K562 treated with DMSO at 1 percent for 24 hours (cell line): ENCODE data around the gene B4GALT6. TPM values are rescaled to one million over a fixed set of nuclear protein-coding genes. Genes with fewer than 3 reads are reported as not detected.

Experiments used
- total RNA-seq: library from RNA; unstranded; fragments of 300-600 nt; gene quantifications from 2 replicates; pipeline ENCODE4 v1.2.3, GENCODE V29; 2022; ENCODE audit warnings: low read depth; ENCODE audit not compliant: insufficient read depth

B4GALT6 gene
- 0.38 and 0.39 TPM in 2 replicates for total RNA-seq

GRCh38 chr18:31684279-31685096 is at the start of gene B4GALT6:
Gene B4GALT6, minus strand, starts transcription at chr18:31684581. Its CDS starts 155 bp downstream, at chr18:31684426.

GRCh38 chr18:31591628-31592027 is 92.8 kb downstream of the B4GALT6 start, which contains the start of gene TTR:
Gene TTR, plus strand, starts transcription at chr18:31591877. Its CDS starts 26 bp downstream, at chr18:31591903.

Other genes with a start within 250 kb of the B4GALT6 start
- gene DSG3, start 236.8 kb downstream of the B4GALT6 start, total RNA-seq, result 0.20 and 0.38 TPM in 2 replicates
- 21.2 and 23.3 TPM in 2 replicates for gene DSG2, start 186.4 kb downstream of the B4GALT6 start, total RNA-seq
- gene TTR, start 92.7 kb downstream of the B4GALT6 start, total RNA-seq, result not detected in 2 replicates
- not detected in 2 replicates for gene SLC25A52, start 76.3 kb upstream of the B4GALT6 start, total RNA-seq